Activated CD4-positive, alpha-beta T cell treated with anti-CD3 and anti-CD28 coated beads for 36 hours (primary cell): Measurements from ENCODE around the gene TPST1. TPM values are rescaled to one million over a fixed set of nuclear protein-coding genes. Genes with fewer than 3 reads are reported as not detected.
"Not testable (repeated sequence)": the region's sequence is repeated elsewhere in the genome, so short reads cannot be mapped to it uniquely, and the experiment has no call there.

Experiments
- ATAC-seq: fragments of 200-7000 bp; cut with Tn5 transposase; one replicate; pipeline ENCODE4 v1.10.0; 2021; ENCODE audit warnings: mild to moderate bottlenecking, moderate library complexity
- CTCF ChIA-PET: fragments of 350-600 bp; sonication (Branson Sonifier 250); formaldehyde crosslinking; loops from one replicate; lab custom pipeline; 2021; ENCODE audit warnings: antibody characterized with exemption; lab: Charles Lee
- POLR2A ChIA-PET: fragments of 350-600 bp; sonication (Branson Sonifier 250); formaldehyde crosslinking; loops from one replicate; lab custom pipeline; 2021; ENCODE audit warnings: antibody characterized with exemption, inconsistent platforms; lab: Charles Lee
- DNase-seq: peaks from one replicate; pipeline ENCODE4 v3.0.0-alpha.2; 2020
- H3K27ac Mint-ChIP-seq: one replicate; pipeline ENCODE4 v1.8.0; 2021; ENCODE audit warnings: mixed read lengths
- H3K27me3 Mint-ChIP-seq: one replicate; pipeline ENCODE4 v1.8.0; 2021; ENCODE audit warnings: mixed read lengths
- H3K36me3 Mint-ChIP-seq: one replicate; pipeline ENCODE4 v1.8.0; 2021; ENCODE audit warnings: low read depth, mixed read lengths
- H3K4me1 Mint-ChIP-seq: one replicate; pipeline ENCODE4 v1.8.0; 2021; ENCODE audit warnings: mixed read lengths
- H3K4me3 Mint-ChIP-seq: one replicate; pipeline ENCODE4 v1.8.0; 2021; ENCODE audit warnings: mild to moderate bottlenecking, moderate library complexity, mixed read lengths
- H3K9me3 Mint-ChIP-seq: one replicate; pipeline ENCODE4 v1.8.0; 2021; ENCODE audit warnings: low read depth, mixed read lengths
- intact Hi-C, 2 experiments: fragments of 100-400 bp; cut with DNase I in 1 of 2; cut with micrococcal nuclease in 1 of 2; formaldehyde crosslinking; loops; one replicate each; pipeline versions ENCODE4 v1.14.2 to v1.15.1; 2022 to 2024; cut with DNase I, micrococcal nuclease
- total RNA-seq, 2 experiments: library from RNA; stranded (reverse); gene quantifications; one replicate each; pipeline ENCODE4 v1.2.3, GENCODE V29; 2021

Gene TPST1
- total RNA-seq, 2 experiments from 2014 or later = 1.0 to 1.1 TPM

DNA sequence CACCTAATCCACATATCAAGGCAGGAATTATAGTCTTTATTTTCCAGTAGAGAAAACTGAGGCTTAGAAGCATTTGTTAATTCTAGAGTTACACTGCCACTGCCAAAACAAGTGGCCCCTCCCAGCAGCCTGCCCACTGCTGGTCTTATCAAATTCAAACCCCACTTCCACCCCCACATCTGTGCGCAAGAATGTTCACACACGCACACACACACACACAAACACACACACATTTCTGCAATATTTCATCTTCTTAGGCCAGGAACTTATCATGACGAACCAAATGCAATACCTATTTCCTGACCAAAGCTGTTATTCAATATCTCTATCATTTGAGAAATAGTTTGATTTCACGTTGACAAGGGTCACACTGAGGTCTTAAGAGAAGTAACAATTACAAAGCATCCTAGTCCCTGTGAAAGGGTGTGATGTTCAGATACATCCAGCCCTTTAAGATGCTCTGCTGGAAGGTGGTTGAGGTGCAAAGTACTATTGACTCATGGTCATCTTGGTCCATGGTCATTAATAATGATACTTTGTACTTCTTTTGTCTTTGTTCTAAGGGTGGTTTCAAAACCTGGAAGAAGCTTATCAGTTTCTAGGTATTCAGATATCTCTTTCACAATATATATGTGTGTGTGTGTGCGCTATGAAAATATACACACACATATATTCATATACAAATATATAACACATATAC is 169.2 kb downstream of the TPST1 start:
- DNase-seq, ATAC-seq, H3K27ac Mint-ChIP-seq, H3K4me1 Mint-ChIP-seq, H3K9me3 Mint-ChIP-seq, H3K4me3 Mint-ChIP-seq, H3K36me3 Mint-ChIP-seq, H3K27me3 Mint-ChIP-seq, POLR2A ChIA-PET: not testable (repeated sequence)
- intact Hi-C loops = loop anchor here in 1 of 2 experiments (10.0 kb wide), 1 partner anchor 61 kb away; no protein-coding TSS in a partner anchor
- CTCF ChIA-PET = interaction anchor here (0.7 kb wide), 1 partner anchor 41 kb away, joined by 3 read pairs; no protein-coding TSS in a partner anchor

DNA sequence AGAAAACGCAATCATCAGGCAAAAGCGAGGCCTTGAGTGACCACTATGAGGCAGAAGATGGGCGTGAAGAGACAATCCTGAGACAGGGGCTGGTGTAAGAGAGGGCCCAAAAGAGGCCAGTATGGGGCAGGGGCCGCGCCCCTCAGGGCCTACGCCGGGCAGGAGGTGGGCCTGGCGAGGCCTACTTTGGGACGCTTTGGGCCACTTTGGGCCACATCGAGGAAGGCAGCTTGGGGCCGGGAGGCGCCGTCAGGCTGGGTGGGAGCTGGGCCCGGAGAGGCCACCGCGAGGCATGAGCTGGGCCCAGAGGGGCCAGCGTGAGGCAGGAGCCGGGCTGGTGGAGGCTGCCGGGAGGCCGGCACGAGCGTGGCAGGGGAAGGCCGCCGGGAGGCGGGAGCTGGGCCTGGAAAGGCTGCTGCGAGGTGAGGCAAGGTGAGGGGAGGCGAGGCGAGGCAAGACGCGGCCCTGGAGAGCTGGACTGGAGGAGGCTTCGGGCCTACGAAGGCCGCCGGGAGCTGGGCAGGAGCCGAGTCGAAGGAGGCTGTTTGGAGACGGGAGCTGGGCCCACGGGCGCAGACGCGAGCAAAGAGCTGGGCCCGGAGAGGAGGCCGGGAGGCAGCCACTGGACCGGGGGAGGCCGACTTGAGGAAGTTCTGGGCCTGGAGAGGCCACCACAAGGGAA is 171.3 kb downstream of the TPST1 start:
- intact Hi-C loops = loop anchor here in 1 of 2 experiments (10.0 kb wide), 1 partner anchor 58 kb away; no protein-coding TSS in a partner anchor
- ChIA-PET POLR2A (no interaction called here), CTCF (no interaction called here)
- peaks cover 21% of the 10 kb centered on the region for H3K36me3 Mint-ChIP-seq
- DNase-seq (no peak), ATAC-seq (no peak)
- no peaks in the 10 kb centered on the region for H3K27me3 Mint-ChIP-seq
- H3K27ac Mint-ChIP-seq = no peak overlapping the region
- no peaks in the 10 kb centered on the region for H3K4me1 Mint-ChIP-seq
- peaks cover 8% of the 10 kb centered on the region for H3K9me3 Mint-ChIP-seq
- H3K4me3 Mint-ChIP-seq = no peak overlapping the region

DNA sequence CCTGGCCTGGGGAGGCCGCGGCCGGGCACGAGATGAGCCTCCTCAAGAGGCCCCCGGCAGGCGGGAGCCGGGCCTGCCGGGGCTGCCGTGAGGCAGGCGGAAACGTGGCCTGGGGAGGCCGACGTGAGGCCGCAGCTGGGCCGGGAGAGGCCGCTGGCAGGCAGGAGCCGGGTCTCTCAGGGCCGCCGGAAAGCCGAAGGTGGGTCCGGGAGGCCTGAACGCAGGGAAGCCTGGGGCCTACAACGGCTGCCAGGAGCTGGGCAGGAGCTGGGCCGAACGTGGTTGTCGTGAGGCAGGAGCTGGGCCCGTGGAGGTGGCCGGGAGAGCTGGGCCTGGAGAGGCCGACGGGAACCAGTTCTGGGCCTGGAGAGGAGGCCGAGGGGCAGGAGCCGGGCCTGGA is 171.9 kb downstream of the TPST1 start:
- Mint-ChIP-seq H3K27ac (no peak overlapping the region), H3K36me3 (peaks cover 21% of the 10 kb centered on the region), H3K9me3 (peaks cover 8% of the 10 kb centered on the region), H3K4me1 (no peaks in the 10 kb centered on the region), H3K4me3 (no peak overlapping the region), H3K27me3 (no peaks in the 10 kb centered on the region)
- DNase-seq = no peak
- CTCF ChIA-PET = no interaction called here
- POLR2A ChIA-PET = no interaction called here
- no peak for ATAC-seq
- intact Hi-C loops = loop anchor here in 1 of 2 experiments (10.0 kb wide), 1 partner anchor 58 kb away; no protein-coding TSS in a partner anchor

DNA sequence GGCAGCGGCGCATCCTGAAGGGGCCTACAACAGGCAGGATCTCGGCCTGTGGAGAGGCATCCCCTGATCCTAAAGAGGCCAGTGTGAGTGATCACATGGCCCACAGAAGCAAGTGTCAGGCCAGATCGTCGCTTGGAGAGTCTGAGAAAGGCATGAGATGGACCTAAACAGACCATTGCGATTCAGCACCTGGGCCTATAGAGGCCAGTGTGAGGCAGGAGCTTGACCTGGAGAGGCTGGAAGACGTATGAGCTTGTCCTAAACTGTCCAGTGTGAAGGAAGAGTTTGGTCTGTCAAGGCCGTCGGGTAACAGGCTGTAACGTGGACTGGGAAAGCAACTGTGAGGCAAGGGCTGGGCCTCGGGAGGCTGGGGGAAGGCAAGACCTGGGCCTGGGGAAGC is 172.6 kb downstream of the TPST1 start:
- Mint-ChIP-seq H3K27me3 (no peaks in the 10 kb centered on the region), H3K4me3 (no peak overlapping the region), H3K9me3 (peaks cover 8% of the 10 kb centered on the region), H3K36me3 (peaks cover 21% of the 10 kb centered on the region), H3K4me1 (no peaks in the 10 kb centered on the region), H3K27ac (no peak overlapping the region)
- intact Hi-C loops = loop anchor here in 1 of 2 experiments (10.0 kb wide), 1 partner anchor 57 kb away; no protein-coding TSS in a partner anchor
- no peak for DNase-seq
- POLR2A ChIA-PET = no interaction called here
- CTCF ChIA-PET = no interaction called here
- no peak for ATAC-seq

DNA sequence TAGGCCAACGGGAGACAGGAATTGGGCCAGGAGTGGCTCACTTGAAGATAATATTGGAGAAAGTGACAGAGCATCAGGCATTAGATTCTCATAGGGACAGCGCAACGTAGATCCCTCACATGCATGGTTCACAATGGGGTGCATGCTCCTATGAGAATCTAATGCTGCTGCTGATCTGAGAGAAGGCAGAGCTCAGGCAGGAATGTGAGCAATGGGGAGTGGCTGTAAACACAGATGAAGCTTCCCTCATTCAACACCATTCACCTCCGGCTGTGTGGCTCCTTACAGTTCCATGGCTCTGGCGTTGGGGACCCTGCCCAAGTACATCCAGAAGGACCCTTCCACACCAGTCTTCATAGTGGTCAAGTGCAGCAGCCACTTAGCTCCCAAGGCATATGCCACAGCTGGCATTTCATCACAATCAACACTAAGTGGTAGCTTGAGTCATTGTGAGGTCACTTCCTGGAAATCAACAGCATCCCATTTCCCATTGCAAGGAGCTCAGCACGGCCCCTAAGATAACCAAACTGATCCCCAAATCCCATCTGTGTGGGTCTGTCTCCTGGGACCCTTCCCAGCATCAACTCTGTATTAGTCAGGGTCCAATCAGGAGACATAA is 174.5 kb downstream of the TPST1 start:
- H3K4me1 Mint-ChIP-seq = no peaks in the 10 kb centered on the region
- H3K9me3 Mint-ChIP-seq = peaks cover 8% of the 10 kb centered on the region
- ChIA-PET POLR2A (interaction anchor here (0.7 kb wide), 1 partner anchor 15 kb away, joined by 3 read pairs; no protein-coding TSS in a partner anchor), CTCF (interaction anchor here (0.9 to 1.6 kb wide), 2 partner anchors 11 to 60 kb away, joined by 3 to 8 read pairs; no protein-coding TSS in a partner anchor)
- no peak for DNase-seq
- H3K4me3 Mint-ChIP-seq = no peak overlapping the region
- H3K27me3 Mint-ChIP-seq = no peaks in the 10 kb centered on the region
- intact Hi-C loops = loop anchor here in 1 of 2 experiments (10.0 kb wide), 1 partner anchor 55 kb away; no protein-coding TSS in a partner anchor
- peaks cover 21% of the 10 kb centered on the region for H3K36me3 Mint-ChIP-seq
- no peak overlapping the region for H3K27ac Mint-ChIP-seq
- no peak for ATAC-seq

DNA sequence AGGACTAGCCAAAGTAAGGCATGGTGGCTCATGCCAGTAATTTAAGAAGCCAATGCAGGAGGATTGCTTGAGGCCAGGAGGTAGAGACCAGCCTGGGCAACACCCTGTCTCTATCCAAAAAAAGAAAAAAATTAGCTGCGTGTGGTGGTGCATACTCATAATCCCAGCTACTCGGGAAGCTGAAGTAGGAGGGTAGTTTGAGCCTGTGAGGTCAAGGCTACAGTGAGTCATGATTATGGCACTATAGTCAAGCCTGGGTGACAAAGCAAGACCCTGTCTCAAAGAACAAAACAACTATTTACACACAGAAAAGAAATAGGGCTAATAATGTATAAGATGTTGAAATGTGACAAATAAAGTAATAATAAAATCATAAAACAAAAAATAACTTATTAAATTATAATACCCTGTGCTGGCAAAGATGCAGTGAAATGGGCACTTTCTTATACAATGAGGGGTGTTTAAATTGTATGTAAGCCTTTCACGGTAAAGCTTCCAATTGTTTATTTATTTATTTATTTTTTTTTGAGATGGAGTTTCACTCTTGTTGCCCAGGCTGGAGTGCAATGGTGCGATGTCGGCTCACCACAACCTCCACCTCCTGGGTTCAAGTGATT is 175.2 kb downstream of the TPST1 start:
- H3K4me1 Mint-ChIP-seq = no peaks in the 10 kb centered on the region
- no peak overlapping the region for H3K27ac Mint-ChIP-seq
- H3K4me3 Mint-ChIP-seq = no peak overlapping the region
- POLR2A ChIA-PET = no interaction called here
- no peaks in the 10 kb centered on the region for H3K27me3 Mint-ChIP-seq
- H3K36me3 Mint-ChIP-seq = peaks cover 21% of the 10 kb centered on the region
- peaks cover 8% of the 10 kb centered on the region for H3K9me3 Mint-ChIP-seq
- ATAC-seq (no peak), DNase-seq (no peak)
- CTCF ChIA-PET = no interaction called here
- intact Hi-C loops = no loop called here

DNA sequence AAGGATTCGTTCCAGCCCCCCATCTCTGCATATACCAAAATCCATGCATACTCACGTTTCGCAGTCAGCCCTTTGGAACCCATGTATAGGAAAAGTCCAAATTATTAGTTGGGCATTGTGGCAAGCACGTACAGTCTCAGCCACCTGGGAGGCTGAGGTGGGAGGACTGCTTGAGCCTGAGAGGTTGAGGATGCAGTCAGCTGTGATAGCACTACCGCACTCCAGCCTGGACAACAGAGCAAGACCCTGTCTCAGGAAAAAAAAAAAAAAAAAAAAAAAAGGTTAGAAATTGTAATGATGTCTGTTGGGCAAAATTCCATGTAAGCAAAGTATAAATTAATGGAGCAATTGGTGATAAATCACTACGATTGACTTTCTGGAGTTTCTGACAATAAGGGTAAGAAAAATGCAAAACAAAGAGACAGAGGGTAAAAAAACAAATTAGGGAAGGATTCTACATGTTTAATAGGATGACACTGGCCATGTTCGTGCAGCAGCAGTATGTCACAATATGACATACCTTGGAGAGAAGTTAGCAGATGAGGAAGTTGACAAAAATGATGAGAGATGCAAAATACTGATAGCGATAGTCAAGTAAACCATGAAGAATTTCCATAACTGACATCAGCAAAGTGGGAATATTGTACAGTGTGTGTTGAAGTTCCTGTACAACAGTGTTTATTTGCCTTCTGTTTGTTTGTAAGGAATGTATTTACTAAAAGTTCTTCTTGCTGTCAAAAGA is 177.2 kb downstream of the TPST1 start:
- peaks cover 21% of the 10 kb centered on the region for H3K36me3 Mint-ChIP-seq
- H3K27me3 Mint-ChIP-seq, H3K27ac Mint-ChIP-seq, H3K4me1 Mint-ChIP-seq, H3K9me3 Mint-ChIP-seq, H3K4me3 Mint-ChIP-seq, CTCF ChIA-PET, DNase-seq, ATAC-seq, intact Hi-C loops, POLR2A ChIA-PET: not testable (repeated sequence)

DNA sequence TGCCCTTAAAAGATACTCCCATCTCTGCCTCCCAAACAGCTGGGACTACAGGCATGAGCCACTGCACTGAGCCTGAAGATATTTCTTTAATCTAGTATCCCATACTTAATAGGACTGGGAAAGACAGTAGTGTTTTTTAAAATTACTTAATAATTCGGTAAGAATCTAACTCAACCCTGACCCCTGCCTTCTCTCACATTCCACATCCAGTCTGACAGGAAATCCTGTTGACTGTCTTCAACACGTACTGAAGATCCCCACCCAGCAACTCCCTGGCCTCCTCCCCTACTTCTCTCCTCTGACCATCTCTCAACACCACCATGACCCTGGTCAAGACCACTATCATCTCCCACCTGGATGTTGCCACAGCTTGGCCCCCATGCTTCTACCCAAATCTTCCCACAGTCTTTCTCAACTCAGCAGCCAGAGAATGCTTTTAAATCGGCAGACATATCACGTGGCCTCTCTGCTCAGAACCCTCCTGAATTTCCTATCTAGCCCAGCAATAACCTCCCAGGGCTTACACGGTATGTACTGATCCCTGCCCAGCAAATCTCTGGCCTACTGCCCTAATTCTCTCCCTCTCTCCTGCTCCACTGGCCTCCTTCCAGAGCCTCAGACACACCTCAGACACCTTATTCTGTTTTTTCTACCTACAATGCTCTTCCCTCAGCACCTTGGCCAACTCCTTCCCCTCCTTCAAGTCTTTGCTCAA is 180.2 kb downstream of the TPST1 start:
- H3K27ac Mint-ChIP-seq, intact Hi-C loops, H3K36me3 Mint-ChIP-seq, POLR2A ChIA-PET, DNase-seq, H3K4me1 Mint-ChIP-seq, H3K4me3 Mint-ChIP-seq, H3K27me3 Mint-ChIP-seq, H3K9me3 Mint-ChIP-seq, CTCF ChIA-PET, ATAC-seq: not testable (repeated sequence)

DNA sequence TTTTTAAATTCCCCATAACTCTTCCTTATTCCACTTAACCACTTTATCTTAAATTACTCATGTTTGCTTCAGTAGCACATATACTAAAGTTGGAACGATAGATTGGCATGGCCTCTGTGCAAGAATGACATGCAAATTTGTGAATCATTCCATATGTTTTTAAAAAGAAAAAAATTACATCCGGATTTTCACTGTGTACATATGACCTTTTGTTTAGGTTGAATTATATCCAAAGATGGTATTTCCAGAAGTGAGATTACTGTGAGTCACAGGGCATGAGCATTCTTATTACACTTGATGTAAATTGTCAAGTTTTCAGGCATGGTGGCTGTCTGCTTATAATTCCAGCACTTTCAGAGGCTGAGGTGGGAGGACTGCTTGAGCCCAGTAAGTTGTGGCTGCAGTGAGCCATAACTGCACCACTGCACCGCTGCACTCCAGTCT is 190.0 kb downstream of the TPST1 start:
- H3K27ac Mint-ChIP-seq, intact Hi-C loops, CTCF ChIA-PET, POLR2A ChIA-PET, H3K27me3 Mint-ChIP-seq, DNase-seq, H3K4me1 Mint-ChIP-seq, H3K36me3 Mint-ChIP-seq, H3K4me3 Mint-ChIP-seq, H3K9me3 Mint-ChIP-seq, ATAC-seq: not testable (repeated sequence)

DNA sequence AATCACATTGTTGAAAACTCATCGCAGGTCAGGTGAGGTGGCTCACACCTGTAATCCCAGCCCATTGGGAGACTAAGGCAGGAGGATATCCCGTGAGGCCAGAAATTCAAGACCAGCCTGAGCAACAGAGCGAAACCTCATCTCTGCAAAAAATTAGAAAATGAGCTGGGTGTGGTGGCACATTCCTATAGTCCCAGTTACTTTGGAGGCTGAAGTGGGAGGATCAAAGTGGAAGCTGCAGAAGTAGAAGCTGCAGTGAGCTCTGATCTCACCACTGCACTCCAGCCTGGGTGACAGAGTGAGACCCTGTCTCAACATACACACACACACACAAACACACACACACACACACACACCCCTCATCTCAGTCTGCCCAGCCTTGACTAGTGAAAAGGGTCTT is 190.9 kb downstream of the TPST1 start:
- intact Hi-C loops, H3K4me1 Mint-ChIP-seq, POLR2A ChIA-PET, H3K4me3 Mint-ChIP-seq, H3K9me3 Mint-ChIP-seq, DNase-seq, ATAC-seq, H3K27me3 Mint-ChIP-seq, CTCF ChIA-PET, H3K27ac Mint-ChIP-seq, H3K36me3 Mint-ChIP-seq: not testable (repeated sequence)
